Measurements from ENCODE around the gene MPZL3. TPM values are rescaled to one million over a fixed set of nuclear protein-coding genes. Genes with fewer than 3 reads are reported as not detected.

The MPZL3 gene
- polyA plus RNA-seq, 2 of the 4 experiments (the other 2 are of a cell fraction) = 0.34 to 1.0 TPM

GRCh38 chr11:118267486-118267885 is 15.3 kb upstream of the MPZL3 start:
- ChIA-PET POLR2A (no interaction called here), CTCF (interaction anchor here (0.6 kb wide), 1 partner anchor 28 kb away, joined by 4 read pairs; no protein-coding TSS in a partner anchor)
- DNase-seq (ENCODE audit: low read depth in 1 of 2, low spot score in 1 of 2) (no peak), ATAC-seq (no peak), FAIRE-seq (no peak)
- TF ChIP-seq CBX8 (IDR thresholded peaks at IDR 0.05) (no peak), CHD4 (IDR thresholded peaks at IDR 0.05; ENCODE audit: borderline replicate concordance) (no peak), PHF8 (IDR thresholded peaks at IDR 0.05; ENCODE audit: borderline replicate concordance, low read depth) (no peak), GATA3 (IDR thresholded peaks at IDR 0.05; ENCODE audit: borderline replicate concordance) (no peak), POLR2A (IDR thresholded peaks at IDR 0.05; ENCODE audit: low read length) (no peak), POLR2AphosphoS2 (conservative IDR thresholded peaks at IDR 0.05; ENCODE audit: low read length) (no peak), EHF (CRISPR knock-in tag; IDR thresholded peaks at IDR 0.05) (no peak)
- WGBS (ENCODE audit: missing lambda C conversion rate) = 14% methylated on average over 4 of the region's 4 CpGs
- H3K4me1 ChIP-seq = no peaks in the 10 kb centered on the region
- H3K4me3 ChIP-seq = no peak overlapping the region
- no peaks in the 10 kb centered on the region for H3K9me3 ChIP-seq
- H3K4me2 ChIP-seq = no peak overlapping the region
- H3K27ac ChIP-seq = no peak overlapping the region

GRCh38 chr11:118265954-118266353 is 13.8 kb upstream of the MPZL3 start:
- TF ChIP-seq GATA3 (IDR thresholded peaks at IDR 0.05; ENCODE audit: borderline replicate concordance) (no peak), PBX3 (IDR thresholded peaks at IDR 0.05) (no peak), ZSCAN20 (CRISPR knock-in tag; IDR thresholded peaks at IDR 0.05) (no peak), CTCF (IDR thresholded peaks at IDR 0.05) (no peak), RFX5 (IDR thresholded peaks at IDR 0.05) (no peak), E2F6 (IDR thresholded peaks at IDR 0.05; ENCODE audit: borderline replicate concordance, low read depth) (no peak), ZNF302 (CRISPR knock-in tag; IDR thresholded peaks at IDR 0.05) (no peak), MYC (IDR thresholded peaks at IDR 0.05; ENCODE audit: borderline replicate concordance, low read length) (no peak), HEYL (CRISPR knock-in tag; IDR thresholded peaks at IDR 0.05) (no peak), RARB (CRISPR knock-in tag; IDR thresholded peaks at IDR 0.05) (no peak), TFCP2L1 (CRISPR knock-in tag; IDR thresholded peaks at IDR 0.05) (no peak), RCOR1 (IDR thresholded peaks at IDR 0.05; ENCODE audit: low read depth, low read length) (no peak), POLR2AphosphoS2 (conservative IDR thresholded peaks at IDR 0.05; ENCODE audit: low read length) (no peak), FOSL2 (IDR thresholded peaks at IDR 0.05) (no peak), FOSL2 (CRISPR knock-in tag; IDR thresholded peaks at IDR 0.05) (no peak), SREBF2 (IDR thresholded peaks at IDR 0.05) (no peak), CHD2 (IDR thresholded peaks at IDR 0.05; ENCODE audit: low read length, partially characterized antibody) (no peak), HMGXB4 (CRISPR knock-in tag; IDR thresholded peaks at IDR 0.05; ENCODE audit: borderline replicate concordance) (no peak), POLR2A (IDR thresholded peaks at IDR 0.05; ENCODE audit: low read length) (no peak)
- CTCF ChIA-PET = interaction anchor here (1.8 kb wide), 1 partner anchor 121 kb away, joined by 3 read pairs; no protein-coding TSS in a partner anchor
- Histone ChIP-seq H3K4me2 (no peak overlapping the region), H3K4me3 (no peak overlapping the region), H3K27ac (no peak overlapping the region), H3K9me3 (no peaks in the 10 kb centered on the region), H3K4me1 (no peaks in the 10 kb centered on the region)
- POLR2A ChIA-PET = no interaction called here
- DNase-seq (ENCODE audit: low read depth in 1 of 2, low spot score in 1 of 2) (no peak), ATAC-seq (no peak), FAIRE-seq (no peak)
- WGBS (ENCODE audit: missing lambda C conversion rate) = 29% methylated on average over 1 of the region's 1 CpG

Measured in A549 (cell line).